ENCODE results near the gene GPC5. TPM values are rescaled to one million over a fixed set of nuclear protein-coding genes. Genes with fewer than 3 reads are reported as not detected.

The GPC5 gene
- 1 to 10 TPM in 3 of 9 donors, under 1 TPM in 6; 0.14 to 2.9 (median 0.91) TPM for total RNA-seq
- under 1 TPM in 1 of 2 donors, not detected in 1; 0.34 TPM for polyA plus RNA-seq
- long read RNA-seq, donor 1, result 0 reads
- long read RNA-seq, donor 2, result 0 reads
- long read RNA-seq, donor 3, result 0 reads

DNA sequence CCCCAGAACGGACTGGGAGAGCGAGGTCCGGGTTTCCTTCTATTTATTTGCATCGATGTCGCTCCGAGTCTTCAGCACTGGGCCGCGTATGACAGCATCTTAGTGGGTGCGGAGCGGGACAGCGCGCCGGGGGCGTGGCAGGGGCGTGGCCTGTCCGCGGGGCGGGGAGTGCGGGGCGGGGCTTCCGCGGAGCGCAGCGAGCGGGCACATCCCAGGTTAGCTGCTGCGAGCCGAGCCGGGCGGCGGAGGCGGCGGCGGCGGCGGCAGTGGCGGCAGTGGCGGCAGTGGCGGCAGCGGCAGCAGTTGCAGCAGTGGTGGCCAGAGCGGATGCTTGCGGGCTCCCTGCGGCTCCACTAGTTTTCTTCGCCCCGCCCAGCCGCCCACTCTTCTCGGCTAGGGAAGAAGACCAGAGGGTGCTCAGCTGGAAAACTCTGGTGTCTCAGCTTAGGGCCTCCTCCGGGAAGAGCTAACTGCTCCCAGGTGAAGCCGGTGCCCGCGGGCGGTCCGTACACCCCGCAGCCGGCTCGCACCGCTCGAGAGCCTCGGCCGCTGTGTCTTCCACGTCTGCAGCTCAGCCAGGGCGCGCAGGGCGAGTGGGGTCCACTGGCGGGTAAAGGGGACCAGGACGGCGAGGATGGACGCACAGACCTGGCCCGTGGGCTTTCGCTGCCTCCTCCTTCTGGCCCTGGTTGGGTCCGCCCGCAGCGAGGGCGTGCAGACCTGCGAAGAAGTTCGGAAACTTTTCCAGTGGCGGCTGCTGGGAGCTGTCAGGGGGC, at the start of gene GPC5:
GPC5 (plus strand) TSS at position 209 of the 776 bp plus-strand sequence.
- 1 to 2% (median 1%) methylated on average over 20 to 76 of the region's 76 CpGs for WGBS, 4 donors
- Histone ChIP-seq H3K9me3 (no peaks in the 10 kb centered on the region), H3K36me3 (no peaks in the 10 kb centered on the region), H3K27ac (no peak within 1 kb of the TSS), H3K27me3 (peaks cover 5 to 76% (median 18%) of the 10 kb centered on the region in 9 donors), H3K4me3 (peak within 1 kb of the TSS; percentile 30 to 64 (median 51)), H3K4me1 (peaks cover 0 to 20% (median 12%) of the 10 kb centered on the region in 12 donors)
- TF ChIP-seq POLR2A (IDR thresholded peaks at IDR 0.05), result peak in 1 of 2 donors; percentile 25
- TF ChIP-seq, protein P1, sequence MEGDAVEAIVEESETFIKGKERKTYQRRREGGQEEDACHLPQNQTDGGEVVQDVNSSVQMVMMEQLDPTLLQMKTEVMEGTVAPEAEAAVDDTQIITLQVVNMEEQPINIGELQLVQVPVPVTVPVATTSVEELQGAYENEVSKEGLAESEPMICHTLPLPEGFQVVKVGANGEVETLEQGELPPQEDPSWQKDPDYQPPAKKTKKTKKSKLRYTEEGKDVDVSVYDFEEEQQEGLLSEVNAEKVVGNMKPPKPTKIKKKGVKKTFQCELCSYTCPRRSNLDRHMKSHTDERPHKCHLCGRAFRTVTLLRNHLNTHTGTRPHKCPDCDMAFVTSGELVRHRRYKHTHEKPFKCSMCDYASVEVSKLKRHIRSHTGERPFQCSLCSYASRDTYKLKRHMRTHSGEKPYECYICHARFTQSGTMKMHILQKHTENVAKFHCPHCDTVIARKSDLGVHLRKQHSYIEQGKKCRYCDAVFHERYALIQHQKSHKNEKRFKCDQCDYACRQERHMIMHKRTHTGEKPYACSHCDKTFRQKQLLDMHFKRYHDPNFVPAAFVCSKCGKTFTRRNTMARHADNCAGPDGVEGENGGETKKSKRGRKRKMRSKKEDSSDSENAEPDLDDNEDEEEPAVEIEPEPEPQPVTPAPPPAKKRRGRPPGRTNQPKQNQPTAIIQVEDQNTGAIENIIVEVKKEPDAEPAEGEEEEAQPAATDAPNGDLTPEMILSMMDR (IDR thresholded peaks at IDR 0.05), result no peak
- peak; percentile 59 to 88 (median 72) for DNase-seq
- intact Hi-C loops (cut with DNase I), result loop anchor here in 1 of 10 donors (5.0 kb wide), 1 partner anchor 324 kb away; no protein-coding TSS in a partner anchor
- peak; percentile 75 to 100 (median 98) for ATAC-seq

DNA sequence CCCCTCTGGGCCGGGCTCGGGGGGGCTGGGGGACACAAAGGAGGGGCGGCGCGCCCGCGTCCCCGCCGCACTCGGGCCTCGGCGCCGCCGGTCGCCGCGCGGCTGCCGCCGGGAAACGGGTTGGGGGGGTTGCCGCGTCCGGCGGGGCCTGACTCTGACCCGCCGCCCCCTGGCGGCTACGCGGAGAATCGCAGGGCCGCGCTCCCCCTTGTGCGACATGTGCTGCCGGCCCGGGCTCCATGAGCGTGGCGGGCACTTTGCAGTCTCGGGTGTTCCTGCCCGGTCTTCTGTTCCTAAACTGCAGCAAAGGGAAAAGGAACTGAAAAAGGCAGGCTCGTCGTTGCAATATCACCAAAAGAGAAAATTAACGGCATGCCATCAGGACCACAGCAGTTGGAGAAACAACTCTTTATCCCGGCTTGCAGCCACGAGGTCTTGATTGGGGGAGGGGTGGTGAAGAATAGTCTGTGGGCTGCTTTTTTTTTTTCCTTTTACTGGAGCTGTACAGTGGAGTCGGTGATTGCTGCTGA, 49.5 kb upstream of the GPC5 start:
- H3K27me3 ChIP-seq, result no peaks in the 10 kb centered on the region
- peak overlapping the region; percentile 85 to 97 (median 94) for H3K27ac ChIP-seq
- peak overlapping the region; percentile 10 to 100 (median 82) for H3K4me3 ChIP-seq
- H3K9me3 ChIP-seq, result no peaks in the 10 kb centered on the region
- intact Hi-C loops (cut with DNase I), result loop anchor here in 1 of 10 donors (5.0 kb wide), 1 partner anchor 37 kb away; no protein-coding TSS in a partner anchor
- peaks cover 0 to 36% (median 27%) of the 10 kb centered on the region in 12 donors for H3K4me1 ChIP-seq
- ATAC-seq, result peak; percentile 81 to 91 (median 88)
- H3K36me3 ChIP-seq, result peaks cover 0 to 45% (median 23%) of the 10 kb centered on the region in 9 donors
- DNase-seq, result peak; percentile 91 to 96 (median 94)
- 0 to 1% (median 1%) methylated on average over 20 to 46 of the region's 46 CpGs for WGBS, 4 donors
- TF ChIP-seq, protein P1 (IDR thresholded peaks at IDR 0.05), result peak; percentile 82 to 99 (median 95)
- TF ChIP-seq POLR2A (IDR thresholded peaks at IDR 0.05), result no peak

DNA sequence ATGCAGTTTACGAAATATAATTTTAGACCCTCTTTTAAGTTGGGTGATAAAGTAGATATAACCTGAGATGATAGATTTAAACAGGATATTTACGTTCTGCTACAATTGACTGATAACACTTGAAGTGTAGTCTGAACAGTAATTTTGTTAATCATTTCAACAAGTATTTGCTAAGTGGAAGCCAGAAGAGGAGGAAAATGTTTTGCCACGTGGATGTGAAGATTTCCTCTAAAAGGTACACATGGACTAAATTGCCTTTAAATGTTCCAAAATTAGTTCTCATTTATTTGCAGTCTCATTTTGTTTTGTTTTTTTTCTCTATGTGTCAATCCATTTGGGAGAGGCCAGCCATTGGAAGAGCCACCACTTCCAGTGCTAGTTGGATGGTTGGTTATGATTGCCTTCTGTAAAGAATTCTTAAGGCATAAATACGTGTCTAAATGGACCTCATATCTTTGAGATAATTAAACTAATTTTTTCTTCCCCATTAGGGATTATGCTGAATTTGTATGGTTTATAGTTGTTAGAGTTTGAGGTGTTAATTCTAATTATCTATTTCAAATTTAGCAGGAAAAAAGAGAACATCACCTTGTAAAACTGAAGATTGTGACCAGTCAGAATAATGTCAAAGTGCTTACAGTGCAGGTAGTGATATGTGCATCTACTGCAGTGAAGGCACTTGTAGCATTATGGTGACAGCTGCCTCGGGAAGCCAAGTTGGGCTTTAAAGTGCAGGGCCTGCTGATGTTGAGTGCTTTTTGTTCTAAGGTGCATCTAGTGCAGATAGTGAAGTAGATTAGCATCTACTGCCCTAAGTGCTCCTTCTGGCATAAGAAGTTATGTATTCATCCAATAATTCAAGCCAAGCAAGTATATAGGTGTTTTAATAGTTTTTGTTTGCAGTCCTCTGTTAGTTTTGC, 48.2 kb upstream of the GPC5 start:
- Histone ChIP-seq H3K36me3 (peaks cover 0 to 56% (median 35%) of the 10 kb centered on the region in 9 donors), H3K4me1 (peaks cover 0 to 37% (median 28%) of the 10 kb centered on the region in 12 donors), H3K4me3 (peak overlapping the region in 1 of 12 donors; percentile 95), H3K27me3 (no peaks in the 10 kb centered on the region), H3K9me3 (no peaks in the 10 kb centered on the region), H3K27ac (no peak overlapping the region)
- intact Hi-C loops (cut with DNase I), result loop anchor here in 1 of 10 donors (5.0 kb wide), 1 partner anchor 38 kb away; no protein-coding TSS in a partner anchor
- TF ChIP-seq POLR2A (IDR thresholded peaks at IDR 0.05), result no peak
- TF ChIP-seq, protein P1 (IDR thresholded peaks at IDR 0.05), result no peak
- ATAC-seq, result no peak
- 52 to 69% (median 66%) methylated on average over 5 of the region's 5 CpGs for WGBS, 4 donors
- no peak for DNase-seq
